ENCODE results near the gene SETBP1. TPM values are rescaled to one million over a fixed set of nuclear protein-coding genes. Genes with fewer than 3 reads are reported as not detected.

Gene SETBP1
- total and polyA plus RNA-seq, 2 of the 13 experiments (the other 11 are each of a cell fraction or from before 2014, with no cell fraction given), result 0.18 to 0.65 TPM

GRCh38 chr18:44730803-44731529 lies 50.3 kb downstream of the SETBP1 start:
- no peak for TF ChIP-seq ZNF468 (CRISPR knock-in tag; IDR thresholded peaks at IDR 0.05)
- TF ChIP-seq ZNF780A (CRISPR knock-in tag; IDR thresholded peaks at IDR 0.05), result no peak
- TF ChIP-seq FOXO4 (CRISPR knock-in tag; conservative IDR thresholded peaks at IDR 0.05), result no peak
- no peak for TF ChIP-seq SOX13 (IDR thresholded peaks at IDR 0.05)
- TF ChIP-seq SOX13 (CRISPR knock-in tag; conservative IDR thresholded peaks at IDR 0.05 in 1 of 2, IDR thresholded peaks at IDR 0.05 in 1 of 2), result no peak
- no peak for TF ChIP-seq EP300 (IDR thresholded peaks at IDR 0.05; ENCODE audit: low read depth in 2 of 2, low read length in 2 of 2)
- no peak for TF ChIP-seq EP300 (CRISPR knock-in tag; IDR thresholded peaks at IDR 0.05; ENCODE audit: borderline replicate concordance)
- TF ChIP-seq XRCC5 (optimal IDR thresholded peaks at IDR 0.05; ENCODE audit: low read length), result no peak
- no peak for TF ChIP-seq JDP2 (CRISPR knock-in tag; IDR thresholded peaks at IDR 0.05; ENCODE audit: borderline replicate concordance)
- TF ChIP-seq TFDP2 (CRISPR knock-in tag; IDR thresholded peaks at IDR 0.05), result no peak
- ATAC-seq, result no peak
- POLR2A ChIA-PET, result no interaction called here
- no peak overlapping the region for H2AFZ ChIP-seq (ENCODE audit: low read length)
- no peaks in the 10 kb centered on the region for H3K79me2 ChIP-seq (ENCODE audit: insufficient read depth, low read length)
- H3K27ac ChIP-seq (ENCODE audit: extremely low read length, insufficient read depth, low read length), result no peak overlapping the region
- H3K9me3 ChIP-seq (ENCODE audit: low read length), result no peaks in the 10 kb centered on the region
- in situ Hi-C loops (cut with HindIII; ENCODE audit: extremely low pct_ligation_motif_present, low pct_unique_long_range_greater_than_20kb) (no loop called here), intact Hi-C loops (cut with micrococcal nuclease; ENCODE audit: unreplicated experiment) (no loop called here)
- no peaks in the 10 kb centered on the region for H4K20me1 ChIP-seq (ENCODE audit: insufficient read depth, low read length)
- no peak overlapping the region for H3K4me3 ChIP-seq (replicated peaks in 1 of 3; ENCODE audit: insufficient read depth in 1 of 3, low read depth in 2 of 3, low read length in 3 of 3)
- FAIRE-seq, result no peak
- no peak overlapping the region for H3K9ac ChIP-seq (ENCODE audit: insufficient read depth, low read depth, low read length)
- no TSS peak for BruUV-seq (replicated peaks)
- no peak overlapping the region for H3K4me2 ChIP-seq (ENCODE audit: low read depth, low read length)
- H3K27me3 ChIP-seq (ENCODE audit: control insufficient read depth in 1 of 2, insufficient read depth in 2 of 2, low read length in 2 of 2), result peaks cover 0 to 2% of the 10 kb centered on the region in 2 experiments; a peak in 1 of 5 replicates
- 57% methylated on average over 7 of the region's 7 CpGs for WGBS (ENCODE audit: low lambda C conversion rate)
- H3K4me1 ChIP-seq (ENCODE audit: insufficient read depth, low read length), result no peaks in the 10 kb centered on the region; the same call in 1 of the 2 replicates
- H3K36me3 ChIP-seq (replicated peaks in 1 of 2; ENCODE audit: control insufficient read depth in 1 of 2, insufficient read depth in 2 of 2, low read length in 2 of 2), result no peaks in the 10 kb centered on the region
- DNase-seq (ENCODE audit: low spot score), result no peak
- CTCF ChIA-PET (ENCODE audit: low intra/inter-chr PET ratio, low total read pairs), result no interaction called here
